Measurements from ENCODE around the gene TMEM175.

GRCh38 chr4:953574-953915 is 21.3 kb downstream of the TMEM175 start:
- TF ChIP-seq CTCF (IDR thresholded peaks at IDR 0.05) (no peak), POLR2AphosphoS5 (IDR thresholded peaks at IDR 0.05) (no peak), EP300 (IDR thresholded peaks at IDR 0.05) (no peak)
